Fibroblast of villous mesenchyme (primary cell): ENCODE results near the gene CCL26. TPM values are rescaled to one million over a fixed set of nuclear protein-coding genes. Genes with fewer than 3 reads are reported as not detected.

Source experiments
- DNase-seq: peaks from one replicate; pipeline ENCODE4 v3.0.0-alpha.2; 2010; ENCODE audit warnings: low read depth
- H3K4me3 ChIP-seq: 2 replicates; pipeline ENCODE4 v1.5.1; 2011; ENCODE audit warnings: low read depth, mild to moderate bottlenecking, low read length
- CTCF ChIP-seq: IDR thresholded peaks from 2 replicates; pipeline ENCODE4 v1.5.1; 2012; ENCODE audit warnings: low read depth, mild to moderate bottlenecking, low read length; ENCODE audit not compliant: insufficient read depth
- total RNA-seq: library from RNA; depleted of rRNA; stranded (reverse); fragments of >200 nt; gene quantifications from 2 replicates; pipeline ENCODE4 v1.2.3, GENCODE V29; 2012

Gene CCL26
- 0.64 and 0.86 TPM in 2 replicates for total RNA-seq

- DNase-seq = peak; percentile 90
- no peak within 1 kb of the TSS for H3K4me3 ChIP-seq
- no peak for TF ChIP-seq CTCF
Measured at GRCh38 chr7:75772081-75773077, at the start of gene CCL26. TSS of gene CCL26 (minus strand) at chr7:75772211. CDS start at chr7:75772176, 35 bp downstream.

- no peak overlapping the region for H3K4me3 ChIP-seq
- no peak for DNase-seq
- no peak for TF ChIP-seq CTCF
Measured at GRCh38 chr7:75820688-75821087, 48.7 kb upstream of the CCL26 start.

- DNase-seq = no peak
- no peak for TF ChIP-seq CTCF
- H3K4me3 ChIP-seq = no peak overlapping the region
Measured at GRCh38 chr7:75819711-75820110, 47.7 kb upstream of the CCL26 start.

- no peak overlapping the region for H3K4me3 ChIP-seq
- DNase-seq = no peak
- no peak for TF ChIP-seq CTCF
Measured at GRCh38 chr7:75818472-75818871, 46.5 kb upstream of the CCL26 start.

- DNase-seq = no peak
- TF ChIP-seq CTCF = no peak
- no peak overlapping the region for H3K4me3 ChIP-seq
Measured at GRCh38 chr7:75817116-75817515, 45.1 kb upstream of the CCL26 start.

GRCh38 chr7:75815418-75816064, 43.5 kb upstream of the CCL26 start:
- TF ChIP-seq CTCF = no peak
- no peak for DNase-seq
- H3K4me3 ChIP-seq = no peak overlapping the region
